GM18511 (cell line): ENCODE measurements around the gene TNFSF11.
"Not testable (repeated sequence)": the region's sequence is repeated elsewhere in the genome, so short reads cannot be mapped to it uniquely, and the experiment has no call there.

Experiments
- ATAC-seq: cut with Tn5 transposase; IDR thresholded peaks from one replicate; pipeline ENCODE4 v1.9.1; 2021; ENCODE audit warnings: mild to moderate bottlenecking, moderate library complexity; ENCODE audit not compliant: unreplicated experiment

The TNFSF11 gene

DNA sequence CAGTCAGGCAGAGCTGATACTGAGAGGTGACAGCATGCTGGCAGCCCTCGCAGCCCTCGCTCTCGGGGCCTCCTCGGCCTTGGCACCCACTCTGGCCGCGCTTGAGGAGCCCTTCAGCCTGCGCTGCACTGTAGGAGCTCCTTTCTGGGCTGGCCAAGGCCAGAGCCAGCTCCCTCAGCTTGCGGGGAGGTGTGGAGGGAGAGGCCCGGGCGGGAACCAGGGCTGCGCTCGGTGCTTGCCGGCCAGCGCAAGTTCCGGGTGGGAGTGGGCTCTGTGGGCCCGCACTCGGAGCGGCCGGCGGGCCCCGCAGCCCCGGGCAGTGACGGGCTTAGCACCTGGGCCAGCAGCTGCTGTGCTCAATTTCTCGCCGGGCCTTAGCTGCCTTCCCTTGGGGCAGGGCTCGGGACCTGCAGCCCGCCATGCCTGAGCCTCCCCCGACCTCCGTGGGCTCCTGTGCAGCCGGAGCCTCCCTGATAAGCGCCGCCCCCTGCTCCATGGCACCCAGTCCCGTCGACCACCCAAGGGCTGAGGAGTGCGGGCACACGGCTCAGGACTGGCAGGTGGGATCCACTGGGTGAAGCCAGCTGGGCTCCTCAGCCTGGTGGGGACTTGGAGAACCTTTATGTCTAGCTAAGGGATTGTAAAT, 14.3 kb upstream of the TNFSF11 start:
- not testable (repeated sequence) for ATAC-seq

DNA sequence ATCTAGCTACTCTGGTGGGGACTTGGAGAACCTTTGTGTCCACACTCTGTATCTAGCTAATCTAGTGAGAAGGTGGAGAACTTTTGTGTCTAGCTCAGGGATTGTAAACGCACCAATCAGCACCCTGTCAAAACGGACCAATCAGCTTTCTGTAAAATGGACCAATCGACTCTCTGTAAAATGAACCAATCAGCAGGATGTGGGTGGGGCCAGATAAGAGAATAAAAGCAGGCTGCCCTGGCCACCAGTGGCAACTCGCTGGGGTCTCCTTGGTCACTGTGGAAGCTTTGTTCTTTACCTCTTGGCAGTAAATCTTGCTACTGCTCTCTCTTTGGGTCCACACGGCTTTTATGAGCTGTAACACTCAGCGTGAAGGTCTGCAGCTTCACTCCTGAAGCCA, 13.6 kb upstream of the TNFSF11 start:
- not testable (repeated sequence) for ATAC-seq

DNA sequence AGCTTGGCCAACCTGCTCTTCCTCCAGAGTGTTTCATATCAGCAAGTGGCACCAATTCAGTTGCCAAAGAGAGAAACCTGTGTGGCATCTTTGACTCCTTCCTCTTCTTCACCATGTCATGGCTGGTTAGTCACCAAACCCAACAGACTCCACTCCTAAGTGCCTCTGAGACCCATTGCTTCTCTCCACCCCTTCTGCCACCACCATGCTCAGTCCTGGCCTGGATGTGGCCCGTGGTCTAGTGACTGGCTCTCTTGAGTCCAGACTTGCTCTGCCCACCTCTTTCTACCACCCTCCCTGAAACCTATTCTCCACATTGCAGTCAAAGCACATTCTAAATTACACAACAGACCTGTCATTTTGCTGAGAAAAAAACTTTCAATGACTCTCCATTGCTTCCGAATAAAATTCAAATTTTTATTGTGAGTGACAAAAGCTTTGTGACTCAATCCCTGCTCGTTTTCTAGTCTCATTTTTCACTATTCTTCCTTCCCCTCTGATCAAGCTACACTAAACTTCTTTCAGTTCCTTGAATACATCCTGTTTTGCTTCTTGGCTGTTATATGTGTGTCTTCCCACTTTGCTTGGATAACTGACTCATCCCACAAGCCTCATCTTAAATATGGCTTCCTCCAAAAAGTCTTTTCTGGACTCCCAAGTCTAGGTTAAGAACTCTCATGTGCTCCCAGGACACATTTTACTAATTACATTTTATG, 12.0 kb upstream of the TNFSF11 start:
- ATAC-seq = no peak

DNA sequence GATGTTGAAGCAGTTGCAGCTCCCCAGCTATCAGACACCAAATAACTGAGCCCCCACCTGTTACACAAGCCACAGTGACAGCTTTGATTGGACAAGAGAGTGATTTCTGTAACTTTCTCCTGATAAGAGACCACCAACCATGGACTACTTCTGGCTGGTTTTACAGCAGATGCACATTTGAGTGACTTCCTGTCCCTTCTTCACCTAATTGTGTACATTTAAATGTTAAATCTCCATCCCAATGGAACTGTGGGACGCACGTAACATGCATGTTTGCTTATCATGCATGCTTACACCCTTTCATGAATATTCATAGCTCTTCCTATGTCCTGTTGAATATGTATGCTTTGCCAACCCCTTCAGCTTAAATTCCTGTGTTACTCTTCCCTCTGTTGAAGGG, 6.0 kb upstream of the TNFSF11 start:
- no peak for ATAC-seq

DNA sequence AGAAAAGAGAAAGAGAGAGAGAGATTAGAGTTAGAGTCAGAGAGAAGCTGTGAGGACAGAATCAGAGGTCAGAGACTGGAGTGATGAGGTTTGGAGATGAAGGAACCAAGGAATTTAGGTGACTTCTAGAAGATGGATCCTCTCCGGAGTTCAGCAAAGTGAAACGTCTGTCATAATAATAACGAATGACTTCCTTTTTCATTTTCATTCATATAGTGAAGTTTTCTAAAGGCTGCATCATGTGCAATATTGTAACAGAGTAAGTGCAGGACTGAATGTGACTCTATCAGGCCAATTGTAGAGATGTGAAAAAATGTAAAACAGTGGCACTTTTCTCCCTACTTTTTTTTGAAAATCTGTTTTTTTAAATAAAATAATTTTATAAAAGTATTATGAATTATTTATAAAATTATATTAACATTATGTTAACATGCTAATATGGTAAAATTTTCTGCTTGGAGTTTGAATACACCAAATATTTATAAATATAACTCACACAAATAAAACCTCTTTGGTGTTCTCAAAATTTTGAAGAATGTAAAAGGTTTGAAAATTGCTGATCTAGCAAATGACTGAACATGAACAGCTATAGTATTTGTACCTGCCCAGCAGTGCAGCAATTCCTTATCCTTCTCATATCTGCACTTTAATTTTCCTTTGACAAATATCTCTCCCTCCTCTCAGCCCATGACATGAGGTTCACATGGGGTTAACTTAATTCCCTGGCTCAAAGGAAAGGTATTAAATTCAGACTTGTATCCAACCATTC, 4.2 kb upstream of the TNFSF11 start:
- no peak for ATAC-seq

DNA sequence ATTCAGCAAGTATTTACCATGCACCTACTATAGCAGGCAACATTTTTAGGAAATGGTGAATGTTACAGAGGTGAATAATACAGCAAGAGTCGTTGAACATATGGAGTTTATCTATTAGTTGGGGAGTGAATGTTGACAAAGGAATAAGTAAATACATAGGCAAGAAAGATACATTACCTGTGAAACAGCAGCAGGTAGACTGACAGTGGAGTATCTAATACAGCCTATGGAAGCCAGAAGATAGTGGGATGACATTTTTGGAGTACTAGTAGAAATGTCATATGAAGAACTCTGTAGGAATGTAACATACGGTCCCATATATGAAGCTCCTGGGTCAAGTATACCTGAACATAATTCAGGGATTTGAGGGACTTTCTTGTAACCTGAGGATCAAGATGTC, 2.1 kb upstream of the TNFSF11 start:
- no peak for ATAC-seq

DNA sequence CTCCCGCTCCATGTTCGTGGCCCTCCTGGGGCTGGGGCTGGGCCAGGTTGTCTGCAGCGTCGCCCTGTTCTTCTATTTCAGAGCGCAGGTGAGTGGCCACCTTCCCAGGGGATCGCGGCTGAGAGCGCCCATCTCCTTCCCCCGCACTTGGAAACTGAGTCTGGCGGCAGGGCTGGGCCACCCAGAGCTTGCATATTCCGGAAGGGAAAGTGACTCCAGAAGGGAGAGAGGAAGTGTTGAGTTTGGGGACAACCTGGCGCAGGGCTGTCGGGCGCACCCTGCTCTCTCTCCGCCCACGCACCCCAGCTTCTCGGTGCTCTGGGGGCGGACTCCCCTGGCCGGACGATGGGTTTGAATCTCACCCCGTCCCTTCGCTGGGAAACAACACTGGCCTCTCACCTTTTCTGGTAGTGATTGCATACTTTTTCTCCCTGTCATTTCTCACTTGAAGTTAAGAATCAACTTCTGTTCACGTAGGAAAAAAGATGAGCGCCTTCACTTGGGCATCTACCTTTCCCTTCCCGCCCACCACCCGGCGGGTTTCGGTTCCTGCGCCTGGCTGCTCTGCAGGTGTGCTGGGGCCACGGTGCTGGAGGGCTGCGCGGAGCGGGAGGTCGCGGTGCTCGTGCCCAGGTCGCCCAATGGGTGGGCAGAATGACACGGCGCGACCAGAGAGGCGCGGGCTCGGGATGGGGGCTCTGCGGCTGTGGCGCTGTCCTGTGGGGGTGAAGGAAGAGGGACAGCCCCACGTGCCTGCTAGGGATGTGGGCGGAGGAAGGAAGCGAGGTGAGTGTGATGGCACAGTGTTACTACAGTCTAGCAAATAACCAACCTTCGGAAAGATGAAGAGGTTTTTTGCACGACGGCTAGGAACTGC, 721 bp downstream of the TNFSF11 start:
- ATAC-seq = peak; percentile 77

DNA sequence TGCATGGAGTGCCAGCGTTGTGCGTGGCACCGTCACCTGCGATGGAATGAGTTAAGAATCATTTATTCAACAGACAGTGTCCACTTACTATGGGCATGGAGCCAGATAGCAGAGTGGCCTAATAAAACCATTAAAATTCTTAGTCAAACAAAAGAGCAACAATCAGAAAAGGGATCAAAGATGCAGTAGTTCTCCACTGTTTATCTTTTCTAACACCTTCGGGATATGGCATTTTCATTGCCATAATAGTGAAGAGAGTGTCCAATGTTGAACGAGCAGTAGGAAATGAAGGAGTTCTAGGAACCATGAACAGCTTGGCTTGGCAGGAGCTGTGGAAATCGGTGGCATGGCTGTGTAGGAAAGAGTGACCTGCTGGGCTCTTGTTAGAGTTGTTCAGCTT, 2.0 kb downstream of the TNFSF11 start:
- ATAC-seq = no peak

DNA sequence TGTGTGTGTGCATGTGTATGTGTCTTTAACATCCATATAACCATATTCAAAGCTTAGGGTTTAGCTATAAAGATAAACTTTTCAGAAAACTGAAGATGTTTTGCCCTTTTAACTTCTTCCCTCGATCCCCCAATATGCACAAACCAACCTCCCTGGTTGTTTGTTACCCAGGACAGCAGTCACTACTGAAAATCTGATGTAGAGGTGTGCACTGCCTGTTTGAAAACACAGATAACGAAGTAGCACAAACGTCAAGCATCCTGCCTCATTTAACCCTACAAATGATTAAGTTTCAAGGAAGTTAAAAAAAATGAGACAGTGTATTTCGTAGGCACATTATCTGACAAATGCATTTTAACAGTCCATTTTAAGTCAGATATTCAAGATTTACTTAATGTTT, 3.6 kb downstream of the TNFSF11 start:
- no peak for ATAC-seq

DNA sequence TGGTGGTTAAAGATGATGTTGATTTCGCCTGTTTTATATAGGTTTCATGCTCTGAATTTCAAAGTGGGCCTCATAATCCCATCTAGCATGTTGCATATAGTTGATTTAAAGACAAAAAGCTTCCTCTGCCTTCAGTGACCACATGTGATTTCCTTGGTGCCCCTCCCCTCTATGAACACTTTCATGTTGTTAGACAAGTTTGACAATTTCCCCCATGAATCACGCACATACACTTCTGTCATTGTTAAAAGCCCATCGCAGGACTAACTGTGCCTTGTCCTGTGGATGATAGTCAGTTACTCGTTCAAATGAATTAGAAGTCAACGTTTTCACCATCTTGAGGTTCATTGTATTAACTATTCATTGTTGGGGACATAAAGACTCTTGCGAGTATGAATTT, 6.7 kb downstream of the TNFSF11 start:
- no peak for ATAC-seq

DNA sequence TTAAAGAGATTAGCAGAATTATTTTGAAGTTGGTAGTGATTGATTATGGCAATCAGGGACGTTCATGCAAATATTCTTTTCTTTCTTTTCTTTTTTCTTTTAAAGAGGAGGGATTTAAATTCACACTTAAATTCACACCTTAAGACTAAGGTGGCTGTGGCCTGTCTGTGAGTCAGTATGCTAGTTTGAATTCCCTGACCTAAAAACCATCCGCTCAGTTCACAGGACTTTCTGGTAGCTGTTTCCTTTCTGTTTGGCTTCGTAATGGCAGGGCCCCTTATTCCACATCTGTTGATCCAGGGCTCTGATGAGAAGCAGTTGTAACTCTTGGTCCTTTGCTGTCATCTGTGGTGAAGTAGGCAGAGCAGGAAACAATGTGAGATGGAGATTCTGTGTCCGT, 7.5 kb downstream of the TNFSF11 start:
- no peak for ATAC-seq

DNA sequence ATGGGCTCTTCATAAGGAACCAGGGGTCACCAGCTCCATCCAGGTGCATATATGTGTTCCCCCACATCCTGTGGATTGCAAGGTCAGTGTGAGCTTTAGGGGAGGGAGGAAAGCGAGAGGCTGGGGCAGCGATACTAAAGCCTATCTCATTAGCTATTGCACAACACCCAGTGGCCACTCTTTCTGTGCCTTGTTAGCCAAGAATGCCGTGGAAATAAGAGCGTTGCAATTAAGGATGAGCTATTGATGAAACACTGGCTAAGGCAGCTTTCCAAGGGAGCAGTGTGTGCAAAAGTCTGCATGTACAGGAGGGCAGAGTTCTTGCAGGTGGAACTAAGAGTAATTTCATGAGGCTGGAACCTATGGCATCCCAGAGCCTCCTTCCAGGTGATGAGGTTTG, 17.6 kb downstream of the TNFSF11 start:
- ATAC-seq = no peak

DNA sequence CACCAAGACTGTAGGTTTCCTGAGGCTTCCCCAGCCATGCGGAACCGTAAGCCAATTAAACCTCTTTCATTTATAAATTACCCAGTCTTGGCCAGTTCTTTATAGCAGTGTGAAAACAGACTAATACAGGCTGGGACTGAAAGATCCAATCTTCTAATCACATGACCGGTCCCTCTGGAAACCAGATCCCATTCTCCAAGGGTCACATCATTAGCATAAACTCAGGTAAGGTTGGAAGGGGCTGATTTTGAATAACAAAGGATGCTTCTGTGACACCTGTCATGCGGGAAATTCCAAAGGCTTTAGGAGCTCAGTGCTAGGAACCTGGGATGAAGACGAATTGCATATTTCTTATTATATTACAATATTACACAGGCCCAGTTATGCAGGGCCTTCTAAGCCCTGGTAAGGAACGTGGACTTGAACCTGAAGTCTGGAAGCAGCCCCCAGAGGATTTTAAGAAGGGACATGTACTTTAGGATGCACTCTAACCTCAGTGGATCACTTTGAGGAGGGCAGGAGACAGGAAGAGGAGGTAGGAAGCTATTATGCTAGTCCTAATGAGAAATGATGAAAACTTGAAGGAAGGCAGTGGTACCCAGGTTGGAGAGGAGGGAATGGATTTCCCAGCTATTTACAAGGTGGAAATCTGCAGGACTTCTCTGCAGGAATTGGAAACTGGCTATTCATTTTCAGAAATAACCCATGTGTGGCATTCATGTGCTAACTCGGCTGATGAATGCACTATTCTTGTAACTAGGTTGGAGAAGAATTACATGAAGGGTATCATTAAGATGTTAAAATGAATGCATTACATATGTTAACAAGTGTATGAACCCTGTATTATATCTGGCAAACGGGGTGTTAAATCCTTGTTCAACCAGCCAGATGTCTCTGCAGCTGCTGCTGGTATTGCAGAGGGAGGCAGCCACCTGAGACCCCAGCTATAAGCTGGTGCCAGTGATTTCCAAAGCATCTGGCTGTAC, 19.3 kb downstream of the TNFSF11 start:
- no peak for ATAC-seq

DNA sequence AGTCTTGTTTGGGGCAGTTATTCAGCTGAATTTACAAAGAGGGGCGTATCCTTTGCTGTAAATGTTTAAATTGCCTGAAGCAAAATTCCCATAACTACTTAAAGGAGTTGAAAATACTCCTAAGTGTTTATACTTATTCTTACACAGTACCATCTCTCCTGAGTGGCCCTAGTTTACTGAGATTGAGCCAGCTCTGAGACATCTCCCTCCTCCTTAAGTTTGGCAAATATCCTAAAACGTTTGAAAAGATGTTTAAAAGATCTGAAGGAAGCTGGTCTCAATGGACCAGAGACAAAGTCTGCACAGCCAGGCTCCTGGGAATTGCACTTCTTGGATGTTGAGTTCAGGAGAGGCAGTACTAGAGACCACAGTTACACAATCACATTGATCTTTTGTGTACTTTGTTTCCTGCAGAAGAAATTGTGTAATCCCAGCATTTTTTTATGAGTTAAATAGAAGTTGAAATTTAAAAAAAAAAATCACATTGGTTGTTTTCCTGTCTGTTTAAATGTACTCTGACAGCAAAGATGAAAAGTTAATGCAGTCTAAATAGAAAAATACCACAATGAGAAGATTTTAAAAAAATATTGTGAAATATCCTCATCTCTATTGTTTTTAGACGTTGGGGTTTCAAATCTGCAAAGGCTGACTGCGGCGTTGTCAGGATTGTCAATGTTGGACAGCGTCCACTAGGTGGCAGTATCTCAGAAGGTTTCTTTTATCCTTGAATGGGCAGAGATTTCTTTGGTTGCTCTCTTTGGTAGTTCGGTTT, 20.7 kb downstream of the TNFSF11 start:
- ATAC-seq = peak; percentile 66

DNA sequence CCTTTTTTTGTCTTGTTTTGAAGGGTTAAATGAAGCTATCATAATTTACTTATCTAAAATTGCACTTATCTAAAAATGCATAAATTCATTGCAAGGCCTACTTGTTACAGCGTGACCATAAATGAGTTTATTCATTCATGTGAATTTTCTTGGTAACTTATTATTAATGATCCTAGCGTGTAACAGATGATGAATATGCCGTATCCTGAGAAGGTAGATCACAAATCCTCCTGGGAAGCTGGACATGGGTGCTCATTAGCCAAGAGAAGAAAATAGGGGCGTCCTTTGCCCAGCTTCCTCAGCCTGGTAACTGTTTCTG, 21.3 kb downstream of the TNFSF11 start:
- ATAC-seq = no peak

DNA sequence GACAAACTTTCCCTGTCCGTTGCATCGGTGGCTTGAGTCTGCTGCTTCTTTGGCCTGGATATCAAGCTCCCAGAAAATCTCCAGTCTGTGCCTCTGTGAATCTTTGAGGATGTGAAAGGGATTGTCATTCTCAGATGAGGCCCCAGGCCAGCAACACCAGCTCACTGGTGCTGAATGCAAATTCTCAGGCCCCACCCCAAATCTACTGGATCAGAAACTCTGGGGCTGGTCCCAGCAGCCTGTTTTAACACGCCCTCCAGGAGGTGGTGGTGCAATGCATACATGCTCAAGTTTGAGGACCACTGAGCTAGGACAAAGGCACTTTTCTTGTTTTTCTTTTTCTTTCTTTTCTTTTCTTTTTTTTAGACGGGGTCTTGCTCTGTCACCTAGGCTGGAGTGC, 23.6 kb downstream of the TNFSF11 start:
- ATAC-seq = no peak

DNA sequence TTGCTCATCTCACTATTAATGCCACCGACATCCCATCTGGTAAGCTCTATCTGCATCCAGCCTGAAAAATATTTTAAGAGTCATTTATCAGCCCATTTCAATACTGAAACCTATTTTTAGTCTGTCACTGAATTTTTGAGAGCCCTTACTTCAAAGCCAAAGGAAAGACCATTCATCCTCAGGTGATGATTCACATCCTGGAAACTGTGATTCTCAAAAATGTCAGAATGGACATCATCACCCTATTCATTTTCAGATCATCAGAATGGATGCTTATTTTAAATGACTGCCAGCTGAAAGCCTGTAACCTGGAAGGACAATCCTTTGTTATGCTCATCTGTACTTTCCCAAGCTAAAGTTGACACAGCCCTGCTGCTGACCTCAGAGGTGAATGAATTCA, 27.0 kb downstream of the TNFSF11 start:
- no peak for ATAC-seq

DNA sequence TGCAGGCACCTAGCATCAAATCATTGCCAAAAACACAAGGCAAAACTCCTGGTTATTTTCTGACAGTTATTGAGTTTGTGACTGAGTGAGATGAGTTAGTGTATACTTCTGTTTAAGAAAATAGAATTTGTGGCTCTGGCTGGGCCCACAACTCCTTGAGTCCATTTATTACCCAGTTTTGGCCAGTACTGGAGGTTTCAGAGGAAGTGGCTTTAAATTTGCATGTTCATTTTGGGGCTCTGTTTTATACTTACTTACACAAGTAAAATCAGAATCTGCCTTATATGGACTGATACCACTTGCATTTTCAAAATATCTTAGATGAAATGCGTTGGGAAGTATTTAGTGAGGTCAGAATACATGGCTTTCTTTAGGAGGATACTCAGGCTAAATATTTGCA, 29.0 kb downstream of the TNFSF11 start:
- peak; percentile 95 for ATAC-seq

DNA sequence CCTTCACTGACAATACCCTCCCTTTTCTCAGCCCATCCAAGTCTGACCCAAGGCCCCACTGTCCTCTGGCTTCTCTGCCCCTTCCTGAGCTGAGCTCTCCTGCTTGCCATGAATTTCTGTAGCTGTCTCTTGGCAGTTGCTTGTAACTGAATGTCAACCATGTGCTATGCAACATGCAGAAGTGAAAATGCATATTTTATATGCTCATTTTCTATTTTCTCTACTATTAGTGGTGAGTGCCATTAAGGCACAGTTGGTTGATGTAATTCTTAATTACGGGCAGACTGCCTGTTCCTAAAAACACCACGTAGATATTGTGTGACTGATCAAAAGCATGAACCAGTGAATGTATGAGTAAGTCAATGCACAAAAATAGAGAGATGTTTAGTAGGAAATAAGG, 29.6 kb downstream of the TNFSF11 start:
- ATAC-seq = no peak
